ENCODE data around the gene CDRT15L2. TPM values are rescaled to one million over a fixed set of nuclear protein-coding genes. Genes with fewer than 3 reads are reported as not detected.
"Not testable (repeated sequence)": the region's sequence is repeated elsewhere in the genome, so short reads cannot be mapped to it uniquely, and the experiment has no call there.

Gene CDRT15L2
- total RNA-seq, 2 donors from 2014 or later, result not detected

DNA sequence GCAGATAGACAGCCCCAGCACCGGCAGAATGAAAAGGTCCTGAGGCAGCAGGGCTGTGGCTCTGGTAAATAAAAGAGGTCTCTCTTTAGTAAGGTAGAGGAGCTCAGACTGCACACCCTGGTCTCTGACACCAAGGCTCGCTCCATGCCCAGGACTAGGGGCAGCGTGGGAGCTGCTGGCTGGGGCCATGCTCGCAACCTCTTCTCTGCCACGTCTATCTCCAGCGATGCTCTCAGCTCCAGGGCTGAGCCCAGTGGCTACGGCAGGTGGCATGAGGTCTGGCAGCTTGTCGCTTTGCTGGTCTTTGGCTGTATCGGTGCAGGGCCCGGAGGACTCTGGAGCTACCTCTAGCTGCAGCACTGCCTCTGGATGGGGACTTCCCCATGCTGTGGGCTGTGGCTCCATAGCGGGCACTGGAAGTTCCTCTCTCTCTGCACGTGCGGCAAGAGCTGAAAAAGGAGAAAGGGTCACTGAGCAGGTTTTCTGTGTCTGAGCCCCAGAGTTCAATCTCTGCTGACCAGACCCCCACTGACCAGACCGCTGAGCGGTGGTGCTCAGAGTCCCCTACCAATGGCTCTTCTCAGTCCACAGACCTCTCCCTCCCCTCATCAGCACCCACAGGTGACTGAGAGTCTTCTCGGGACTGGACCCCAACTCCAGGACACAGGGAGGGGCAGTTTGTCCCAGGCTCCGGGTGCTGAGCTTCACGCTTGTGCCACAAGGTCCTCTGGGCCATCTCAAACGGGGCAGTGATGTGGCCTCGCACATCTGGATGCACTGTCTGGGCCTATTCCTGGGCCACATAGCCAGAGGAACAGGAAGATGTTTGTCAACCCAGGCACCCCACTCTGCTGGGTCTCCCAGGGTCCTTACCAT lies 24.2 kb upstream of the CDRT15L2 start:
- 62% methylated on average over 12 of the region's 20 CpGs; no CpG with 5 or more reads in 1 of the 2 donors for WGBS, 2 donors
- H3K4me3 ChIP-seq; H3K36me3 ChIP-seq (replicated peaks in 1 of 2; ENCODE audit: insufficient read depth in 1 of 2, low read depth in 2 of 2); H3K27me3 ChIP-seq; DNase-seq; ATAC-seq; H3K9me3 ChIP-seq; H3K4me1 ChIP-seq; H3K27ac ChIP-seq; intact Hi-C loops (cut with DNase I): not testable (repeated sequence)

DNA sequence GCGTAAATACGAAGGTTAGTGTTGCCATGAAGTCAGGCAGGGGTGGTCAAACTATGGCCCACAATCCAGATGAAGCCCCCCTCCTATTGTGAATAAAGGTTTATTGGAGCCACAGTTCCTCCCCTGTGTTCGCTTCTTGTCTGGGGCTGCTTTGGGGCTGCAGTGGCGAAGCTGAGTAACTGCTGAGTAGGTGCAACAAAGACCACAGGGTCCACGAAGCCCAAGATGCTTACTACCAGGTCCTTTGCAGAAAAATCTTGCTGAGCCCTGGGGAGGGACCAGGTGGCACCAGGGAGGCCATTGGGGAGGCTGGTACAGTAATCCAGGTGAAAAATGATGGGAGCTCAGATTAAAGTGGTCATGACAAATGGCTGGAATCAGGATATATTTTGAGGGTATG lies 21.4 kb upstream of the CDRT15L2 start:
- DNase-seq; H3K36me3 ChIP-seq (replicated peaks in 1 of 2; ENCODE audit: insufficient read depth in 1 of 2, low read depth in 2 of 2); H3K27ac ChIP-seq; H3K27me3 ChIP-seq; ATAC-seq; intact Hi-C loops (cut with DNase I); H3K4me1 ChIP-seq; H3K4me3 ChIP-seq; H3K9me3 ChIP-seq: not testable (repeated sequence)
- WGBS, 2 donors, result 69 to 71% methylated on average over 5 of the region's 5 CpGs

DNA sequence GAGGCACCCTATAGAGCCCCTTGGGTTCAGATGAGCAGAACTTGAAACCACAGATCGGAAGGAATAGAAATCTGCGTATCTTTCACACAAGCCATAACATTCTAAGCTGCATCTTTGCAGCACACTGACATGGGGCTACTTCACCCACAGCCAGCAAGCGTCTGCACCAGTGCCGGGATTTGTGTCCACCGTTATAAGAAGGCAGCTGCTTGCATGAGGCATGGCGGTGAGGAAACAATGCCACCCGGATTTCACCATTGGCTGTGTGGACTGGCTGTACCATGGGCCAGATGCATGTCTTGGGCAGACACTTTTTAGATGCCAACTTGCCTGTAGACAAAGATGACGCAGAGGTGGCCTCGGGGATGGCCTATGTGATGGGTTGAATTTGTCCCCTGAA lies 20.5 kb upstream of the CDRT15L2 start:
- H3K4me3 ChIP-seq; H3K4me1 ChIP-seq; ATAC-seq; H3K27me3 ChIP-seq; DNase-seq; H3K36me3 ChIP-seq (replicated peaks in 1 of 2; ENCODE audit: insufficient read depth in 1 of 2, low read depth in 2 of 2); intact Hi-C loops (cut with DNase I); H3K9me3 ChIP-seq; H3K27ac ChIP-seq: not testable (repeated sequence)
- WGBS, 2 donors, result 63 to 79% methylated on average over 8 to 9 of the region's 9 CpGs

DNA sequence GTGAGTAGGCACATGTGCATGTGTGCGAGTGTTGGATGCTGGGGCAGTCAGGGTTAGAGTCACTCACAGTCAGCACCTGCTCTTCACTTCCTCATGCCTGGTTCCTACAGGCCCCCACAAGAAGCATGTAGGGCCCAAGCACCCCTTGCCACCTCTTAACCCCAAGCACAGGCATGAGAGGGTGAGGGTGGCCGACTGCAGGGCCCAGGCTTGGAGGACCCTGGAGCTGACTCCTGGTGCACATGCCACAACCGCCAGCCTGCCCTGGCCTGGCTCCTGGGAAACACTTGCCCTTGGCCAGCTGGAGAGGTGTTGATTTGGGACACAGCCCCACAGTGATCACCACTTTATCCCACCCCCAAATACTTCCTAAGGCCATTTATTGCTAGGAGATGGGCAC lies 16.9 kb upstream of the CDRT15L2 start:
- Histone ChIP-seq H3K27me3 (no peaks in the 10 kb centered on the region), H3K4me3 (no peak overlapping the region), H3K4me1 (no peaks in the 10 kb centered on the region), H3K9me3 (no peaks in the 10 kb centered on the region), H3K27ac (no peak overlapping the region), H3K36me3 (replicated peaks in 1 of 2; ENCODE audit: insufficient read depth in 1 of 2, low read depth in 2 of 2) (no peaks in the 10 kb centered on the region)
- ATAC-seq, result no peak
- intact Hi-C loops (cut with DNase I), result no loop called here
- 64 to 100% methylated on average over 1 to 3 of the region's 3 CpGs for WGBS, 2 donors
- DNase-seq, result no peak
- TF ChIP-seq, protein P1, sequence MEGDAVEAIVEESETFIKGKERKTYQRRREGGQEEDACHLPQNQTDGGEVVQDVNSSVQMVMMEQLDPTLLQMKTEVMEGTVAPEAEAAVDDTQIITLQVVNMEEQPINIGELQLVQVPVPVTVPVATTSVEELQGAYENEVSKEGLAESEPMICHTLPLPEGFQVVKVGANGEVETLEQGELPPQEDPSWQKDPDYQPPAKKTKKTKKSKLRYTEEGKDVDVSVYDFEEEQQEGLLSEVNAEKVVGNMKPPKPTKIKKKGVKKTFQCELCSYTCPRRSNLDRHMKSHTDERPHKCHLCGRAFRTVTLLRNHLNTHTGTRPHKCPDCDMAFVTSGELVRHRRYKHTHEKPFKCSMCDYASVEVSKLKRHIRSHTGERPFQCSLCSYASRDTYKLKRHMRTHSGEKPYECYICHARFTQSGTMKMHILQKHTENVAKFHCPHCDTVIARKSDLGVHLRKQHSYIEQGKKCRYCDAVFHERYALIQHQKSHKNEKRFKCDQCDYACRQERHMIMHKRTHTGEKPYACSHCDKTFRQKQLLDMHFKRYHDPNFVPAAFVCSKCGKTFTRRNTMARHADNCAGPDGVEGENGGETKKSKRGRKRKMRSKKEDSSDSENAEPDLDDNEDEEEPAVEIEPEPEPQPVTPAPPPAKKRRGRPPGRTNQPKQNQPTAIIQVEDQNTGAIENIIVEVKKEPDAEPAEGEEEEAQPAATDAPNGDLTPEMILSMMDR (IDR thresholded peaks at IDR 0.05), result no peak
- TF ChIP-seq POLR2A (IDR thresholded peaks at IDR 0.05), result no peak

DNA sequence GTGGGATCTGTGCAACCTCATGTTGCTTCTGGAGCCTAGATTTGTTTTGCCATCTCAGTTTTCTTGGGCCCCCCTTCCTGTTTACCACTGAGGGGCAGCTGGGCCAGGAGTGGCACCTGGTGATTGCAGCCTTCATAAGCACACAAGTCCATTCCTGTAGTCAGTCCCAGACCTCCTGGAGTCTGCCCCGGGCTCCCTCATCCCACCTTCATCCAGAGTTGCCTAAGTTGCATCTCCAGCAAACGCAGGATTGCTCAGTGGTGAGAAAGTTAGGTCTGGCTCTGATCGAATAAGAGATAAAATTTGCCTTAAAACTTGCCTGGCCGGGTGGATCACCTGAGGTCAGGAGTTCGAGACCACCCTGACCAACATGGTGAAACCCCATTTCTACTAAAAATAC lies 14.3 kb upstream of the CDRT15L2 start:
- intact Hi-C loops (cut with DNase I); H3K27ac ChIP-seq: not testable (repeated sequence)
- 62 to 100% methylated on average over 2 to 5 of the region's 5 CpGs for WGBS, 2 donors

DNA sequence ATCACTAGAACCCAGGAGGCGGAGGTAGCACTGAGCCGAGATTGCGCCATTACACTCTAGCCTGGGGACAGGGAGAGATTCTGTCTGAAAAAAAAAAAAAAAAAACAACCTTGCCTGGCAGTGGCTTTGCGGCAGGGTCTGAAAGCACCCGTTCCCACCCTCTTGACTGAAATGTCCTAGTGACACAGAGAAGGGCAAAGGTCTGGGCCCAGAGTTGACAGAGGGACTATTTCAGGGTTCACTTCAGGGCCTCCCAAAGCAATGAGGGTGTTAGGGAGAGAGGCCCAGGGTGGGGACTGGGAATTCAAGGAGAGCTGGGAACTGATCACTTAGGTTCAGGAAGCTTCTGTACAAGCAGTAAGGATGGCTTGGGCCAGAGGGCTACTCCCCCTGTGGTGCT lies 13.8 kb upstream of the CDRT15L2 start:
- H3K4me1 ChIP-seq, result no peaks in the 10 kb centered on the region
- H3K9me3 ChIP-seq, result no peaks in the 10 kb centered on the region
- no peak overlapping the region for H3K27ac ChIP-seq
- TF ChIP-seq, protein P1 (IDR thresholded peaks at IDR 0.05), result no peak
- no peak for TF ChIP-seq POLR2A (IDR thresholded peaks at IDR 0.05)
- WGBS, 2 donors, result 85 to 93% methylated on average over 5 of the region's 5 CpGs
- intact Hi-C loops (cut with DNase I), result no loop called here
- H3K27me3 ChIP-seq, result no peaks in the 10 kb centered on the region
- H3K4me3 ChIP-seq, result no peak overlapping the region
- DNase-seq (no peak), ATAC-seq (no peak)
- no peaks in the 10 kb centered on the region for H3K36me3 ChIP-seq (replicated peaks in 1 of 2; ENCODE audit: insufficient read depth in 1 of 2, low read depth in 2 of 2)

More for the DNA sequence above, 14.3 kb upstream of the CDRT15L2 start:
- H3K27me3 ChIP-seq; H3K4me3 ChIP-seq; H3K4me1 ChIP-seq; ATAC-seq; H3K9me3 ChIP-seq; DNase-seq; H3K36me3 ChIP-seq (replicated peaks in 1 of 2; ENCODE audit: insufficient read depth in 1 of 2, low read depth in 2 of 2): not testable (repeated sequence)

DNA sequence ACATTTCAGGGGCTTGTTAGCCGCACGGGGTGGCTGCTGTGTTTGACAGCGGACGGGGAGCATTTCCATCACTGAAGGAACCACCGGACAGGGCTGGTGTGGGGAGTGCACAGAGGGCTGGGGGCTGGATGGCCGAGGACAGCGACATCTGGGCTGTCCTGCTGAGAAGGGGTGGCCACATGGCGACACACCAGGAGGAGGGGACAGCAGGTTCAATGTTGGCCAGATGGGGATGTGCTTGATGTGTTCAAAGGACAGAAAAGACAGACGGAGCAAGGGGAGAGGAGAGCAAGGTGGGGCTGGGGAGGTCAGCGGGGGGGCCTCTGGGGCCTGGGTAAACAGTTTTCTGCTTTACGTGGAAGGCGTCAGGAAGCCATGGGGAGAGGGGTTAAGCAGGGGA lies 12.8 kb upstream of the CDRT15L2 start:
- H3K27me3 ChIP-seq; H3K4me3 ChIP-seq; H3K27ac ChIP-seq; ATAC-seq; H3K4me1 ChIP-seq; intact Hi-C loops (cut with DNase I); H3K9me3 ChIP-seq; H3K36me3 ChIP-seq (replicated peaks in 1 of 2; ENCODE audit: insufficient read depth in 1 of 2, low read depth in 2 of 2); DNase-seq: not testable (repeated sequence)
- WGBS, 2 donors, result 36 to 43% methylated on average over 8 to 12 of the region's 12 CpGs

DNA sequence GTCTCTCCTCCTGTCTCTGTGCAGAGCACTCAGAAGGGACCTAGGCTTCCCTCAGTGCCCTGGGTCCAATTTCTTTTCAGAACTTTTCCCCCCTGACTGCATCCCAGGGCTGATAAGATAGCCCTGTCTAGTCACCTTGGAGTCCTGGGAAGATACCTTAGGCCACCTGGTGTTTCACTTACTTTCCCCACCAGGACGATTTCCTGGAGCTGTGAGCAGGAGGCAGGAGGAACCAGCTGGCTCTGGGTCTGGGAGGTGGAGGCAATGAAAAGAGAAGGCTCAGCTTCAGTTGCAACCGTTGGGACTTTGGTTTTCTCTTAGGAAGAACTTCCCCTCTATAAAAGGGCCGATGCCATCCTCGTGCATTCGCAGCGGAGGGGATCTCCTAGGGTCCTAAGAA lies 12.1 kb upstream of the CDRT15L2 start:
- 38 to 56% methylated on average over 6 of the region's 6 CpGs for WGBS, 2 donors

DNA sequence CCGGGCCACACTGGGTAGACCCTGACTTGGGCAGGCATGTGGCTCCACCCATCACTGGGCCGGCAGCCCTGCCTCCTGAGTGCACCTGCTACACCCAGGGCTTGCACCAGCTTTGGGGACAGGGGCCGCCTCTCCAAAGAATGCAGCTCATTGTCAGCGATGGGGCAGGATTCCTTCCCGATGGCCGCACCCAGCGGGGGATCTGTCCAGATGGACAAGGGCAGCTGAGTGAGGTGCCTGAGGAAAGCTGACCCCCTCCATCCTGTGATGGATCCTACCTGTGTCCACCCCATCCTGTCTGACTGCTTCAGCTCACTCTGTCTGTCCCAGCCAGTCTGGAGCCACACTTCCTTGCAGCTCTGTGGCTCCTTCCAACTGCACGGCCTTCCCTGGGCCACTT lies 10.9 kb upstream of the CDRT15L2 start:
- ATAC-seq; H3K4me1 ChIP-seq; H3K4me3 ChIP-seq; intact Hi-C loops (cut with DNase I); H3K27ac ChIP-seq; H3K27me3 ChIP-seq; DNase-seq; H3K36me3 ChIP-seq (replicated peaks in 1 of 2; ENCODE audit: insufficient read depth in 1 of 2, low read depth in 2 of 2); H3K9me3 ChIP-seq: not testable (repeated sequence)
- 47 to 60% methylated on average over 6 to 8 of the region's 8 CpGs for WGBS, 2 donors

More for the DNA sequence above, 12.1 kb upstream of the CDRT15L2 start:
- ATAC-seq; H3K36me3 ChIP-seq (replicated peaks in 1 of 2; ENCODE audit: insufficient read depth in 1 of 2, low read depth in 2 of 2); intact Hi-C loops (cut with DNase I); H3K27ac ChIP-seq; DNase-seq; H3K4me3 ChIP-seq; H3K9me3 ChIP-seq; H3K4me1 ChIP-seq; H3K27me3 ChIP-seq: not testable (repeated sequence)

DNA sequence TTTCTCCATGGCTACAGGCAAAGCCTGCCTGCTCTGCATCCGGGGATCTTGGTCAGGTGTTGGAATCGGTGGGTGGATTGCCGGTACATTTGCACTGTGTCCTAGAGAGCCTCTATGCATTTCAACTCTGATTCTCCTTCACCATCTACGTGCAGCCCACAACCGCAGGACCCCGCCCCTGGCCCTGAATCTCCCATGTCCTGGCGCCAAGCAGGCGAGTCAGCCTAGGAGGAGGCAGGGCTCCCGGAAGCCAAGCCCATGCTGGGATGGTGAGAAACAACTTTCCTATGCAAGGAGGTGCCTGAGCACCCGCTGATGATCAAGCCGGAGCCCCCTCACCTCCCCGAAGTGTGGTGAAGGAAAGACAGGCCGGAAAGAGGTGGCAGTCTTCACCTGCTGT lies 7.9 kb upstream of the CDRT15L2 start:
- DNase-seq; H3K27me3 ChIP-seq; ATAC-seq; intact Hi-C loops (cut with DNase I); H3K27ac ChIP-seq; H3K4me1 ChIP-seq; H3K9me3 ChIP-seq; H3K36me3 ChIP-seq (replicated peaks in 1 of 2; ENCODE audit: insufficient read depth in 1 of 2, low read depth in 2 of 2); H3K4me3 ChIP-seq: not testable (repeated sequence)
- 65 to 66% methylated on average over 5 to 10 of the region's 13 CpGs for WGBS, 2 donors
